CMK (cell line): ENCODE data around the gene WDR26.
"Not testable (repeated sequence)": the region's sequence is repeated elsewhere in the genome, so short reads cannot be mapped to it uniquely, and the experiment has no call there.

Experiments used
- DNase-seq: peaks from one replicate; pipeline ENCODE4 v3.0.0-alpha.2; 2010; ENCODE audit warnings: low read depth

Gene WDR26

GRCh38 chr1:224433701-224434672 lies 610 bp downstream of the WDR26 start:
- no peak for DNase-seq

GRCh38 chr1:224433041-224433691 lies 1.4 kb downstream of the WDR26 start:
- no peak for DNase-seq

DNA sequence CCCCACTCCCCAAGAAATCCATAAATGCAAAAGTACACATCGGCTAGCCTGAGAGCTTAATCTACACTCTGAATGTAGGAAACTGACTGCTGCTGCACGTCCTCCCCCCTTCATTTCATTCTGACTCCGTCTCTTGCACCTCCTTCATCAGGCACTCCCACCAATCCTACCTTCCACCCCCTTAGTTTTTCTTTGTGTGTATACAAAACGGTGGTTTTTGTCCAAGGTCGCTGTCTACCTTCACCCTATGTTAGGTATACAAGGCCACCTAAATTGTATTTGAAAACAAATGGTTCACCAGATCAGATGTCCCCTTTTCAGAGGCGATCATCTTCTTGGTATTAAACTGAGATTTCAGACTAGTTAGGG lies 1.9 kb downstream of the WDR26 start:
- DNase-seq, result no peak

- DNase-seq, result no peak
Observed at GRCh38 chr1:224432146-224432545, 2.5 kb downstream of the WDR26 start.

- DNase-seq, result no peak
Observed at GRCh38 chr1:224431726-224432125, 2.9 kb downstream of the WDR26 start.

GRCh38 chr1:224430511-224431113 lies 4.0 kb downstream of the WDR26 start:
- no peak for DNase-seq

DNA sequence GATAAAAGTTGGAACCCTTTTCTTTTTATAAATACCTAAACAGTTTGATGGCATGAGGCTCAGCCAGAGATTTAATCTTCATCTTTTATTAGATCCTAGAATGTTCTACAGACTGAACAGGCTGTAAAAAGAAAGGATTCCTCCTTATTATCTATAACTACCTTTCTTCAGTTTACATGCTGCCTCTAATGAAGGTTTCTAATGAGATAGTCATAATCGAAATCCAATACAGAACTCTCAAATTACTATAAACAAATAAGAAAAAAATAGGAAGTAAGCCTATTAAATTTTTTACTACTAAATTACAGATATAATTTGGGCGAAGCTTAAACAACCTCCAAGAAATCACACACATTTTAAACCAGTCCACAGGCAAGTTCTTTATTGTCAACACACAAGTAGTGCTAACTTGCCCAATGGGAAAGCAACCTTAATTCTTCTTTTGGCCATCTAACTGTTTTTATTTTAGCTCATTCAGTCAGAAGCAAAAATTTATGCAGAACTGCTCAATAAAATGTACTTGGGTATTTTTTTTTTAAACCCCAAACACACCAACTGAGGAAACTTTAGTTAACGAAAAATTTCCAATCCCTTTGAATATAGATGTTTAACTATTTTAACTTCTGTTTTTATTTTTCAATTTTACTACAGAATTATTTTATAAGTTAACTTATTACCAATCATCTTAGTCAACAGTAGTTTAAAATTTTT lies 4.8 kb downstream of the WDR26 start:
- no peak for DNase-seq

DNA sequence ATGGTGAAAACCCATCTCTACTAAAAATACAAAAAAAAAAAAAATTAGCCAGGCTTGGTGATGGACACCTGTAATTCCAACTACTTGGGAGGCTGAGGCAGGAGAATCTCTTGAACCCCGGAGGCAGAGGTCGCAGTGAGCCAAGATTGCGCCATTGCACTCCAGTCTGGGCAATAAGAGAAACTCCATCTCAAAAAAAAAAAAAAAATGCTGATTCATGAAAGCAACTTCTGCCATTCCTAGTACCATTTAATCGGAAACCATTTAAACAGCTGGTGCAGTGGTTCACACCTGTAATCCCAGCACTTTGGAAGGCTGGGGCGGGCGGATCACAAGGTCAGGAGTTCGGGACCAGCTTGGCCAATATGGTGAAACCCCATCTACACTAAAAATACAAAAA lies 5.9 kb downstream of the WDR26 start:
- not testable (repeated sequence) for DNase-seq

DNA sequence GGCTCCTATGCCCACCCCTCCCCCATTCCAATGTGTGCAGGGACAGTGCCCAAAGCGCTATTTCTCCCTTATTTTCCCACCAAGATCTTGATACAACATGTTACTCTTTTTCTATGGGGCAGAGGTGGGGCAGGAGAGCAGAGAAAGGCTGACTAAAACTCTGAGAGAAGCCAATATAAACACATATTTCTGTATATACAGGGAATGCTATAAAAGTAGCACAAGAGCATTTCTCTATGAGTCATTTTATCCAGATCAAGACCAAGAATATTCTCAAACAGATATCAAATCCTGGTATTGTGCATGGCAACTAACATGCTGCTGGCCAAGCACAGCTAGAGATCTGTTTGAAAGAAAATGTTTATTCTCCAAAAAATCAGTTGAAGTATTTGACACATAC lies 7.3 kb downstream of the WDR26 start:
- DNase-seq, result no peak

DNA sequence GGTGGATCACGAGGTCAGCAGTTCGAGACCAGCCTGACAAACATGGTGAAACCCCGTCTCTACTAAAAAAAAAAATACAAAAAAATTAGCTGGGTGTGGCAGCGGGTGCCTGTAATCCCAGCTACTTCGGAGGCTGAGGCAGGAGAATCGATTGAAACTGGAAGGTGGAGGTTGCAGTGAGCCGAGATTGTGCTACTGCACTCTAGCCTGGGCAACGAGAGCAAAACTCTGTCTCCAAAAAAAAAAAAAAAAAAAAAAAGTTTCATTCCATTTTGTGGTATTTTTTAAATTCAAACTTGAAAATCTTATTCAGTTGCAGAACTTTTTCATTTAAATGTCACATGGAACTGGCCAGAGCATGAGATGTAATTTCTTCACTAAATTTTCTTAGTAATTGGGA lies 7.7 kb downstream of the WDR26 start:
- not testable (repeated sequence) for DNase-seq

DNA sequence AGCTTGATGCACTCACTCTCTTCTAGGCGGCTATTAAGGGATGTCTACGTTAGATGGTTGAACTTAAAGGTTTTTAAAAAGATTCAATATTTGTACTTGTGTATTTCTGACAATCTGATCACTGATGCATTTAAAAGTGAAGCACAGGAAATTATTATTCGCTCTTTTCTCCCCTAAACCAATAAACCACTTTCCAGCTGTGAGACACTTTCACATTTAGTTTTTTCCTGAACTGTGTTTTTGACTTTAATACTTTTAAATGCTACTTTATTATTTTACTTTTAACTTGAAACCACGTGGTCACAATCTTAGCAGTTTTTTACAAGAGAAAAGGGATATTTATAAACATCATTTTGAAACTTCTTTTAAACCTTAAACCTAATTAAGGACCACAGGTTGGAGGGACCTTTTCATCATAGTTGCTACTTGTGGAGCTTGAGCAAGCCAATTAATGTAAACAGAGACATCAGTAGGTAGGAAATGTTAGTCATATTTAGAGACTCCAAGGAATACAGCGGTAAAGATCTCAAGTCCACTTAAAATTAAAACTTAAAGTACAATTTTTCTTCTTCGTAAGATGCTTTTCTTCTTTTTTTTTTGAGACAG lies 9.2 kb downstream of the WDR26 start:
- DNase-seq, result no peak

- DNase-seq, result no peak
Observed at GRCh38 chr1:224420106-224420505, 14.5 kb downstream of the WDR26 start.

DNA sequence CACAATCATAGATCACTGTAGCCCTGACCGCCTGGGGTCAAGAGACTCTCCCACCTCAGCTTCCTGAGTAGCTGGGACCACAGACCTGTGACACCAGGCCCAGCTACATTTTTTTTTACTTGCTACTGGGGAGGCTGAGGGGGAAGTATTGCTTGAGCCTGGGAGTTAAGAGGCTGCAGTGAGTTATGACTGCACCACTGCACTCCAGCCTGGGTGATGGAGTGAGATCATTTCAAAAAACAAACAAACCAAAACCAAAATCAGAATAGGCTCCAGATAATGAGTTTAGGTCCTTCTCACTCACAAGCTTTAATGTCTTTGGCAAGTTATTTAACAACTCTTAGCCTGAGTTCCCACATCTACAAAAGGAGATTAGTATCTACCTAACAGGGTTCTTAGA lies 22.8 kb downstream of the WDR26 start:
- no peak for DNase-seq

- DNase-seq, result no peak
Observed at GRCh38 chr1:224408294-224408590, 26.4 kb downstream of the WDR26 start.

DNA sequence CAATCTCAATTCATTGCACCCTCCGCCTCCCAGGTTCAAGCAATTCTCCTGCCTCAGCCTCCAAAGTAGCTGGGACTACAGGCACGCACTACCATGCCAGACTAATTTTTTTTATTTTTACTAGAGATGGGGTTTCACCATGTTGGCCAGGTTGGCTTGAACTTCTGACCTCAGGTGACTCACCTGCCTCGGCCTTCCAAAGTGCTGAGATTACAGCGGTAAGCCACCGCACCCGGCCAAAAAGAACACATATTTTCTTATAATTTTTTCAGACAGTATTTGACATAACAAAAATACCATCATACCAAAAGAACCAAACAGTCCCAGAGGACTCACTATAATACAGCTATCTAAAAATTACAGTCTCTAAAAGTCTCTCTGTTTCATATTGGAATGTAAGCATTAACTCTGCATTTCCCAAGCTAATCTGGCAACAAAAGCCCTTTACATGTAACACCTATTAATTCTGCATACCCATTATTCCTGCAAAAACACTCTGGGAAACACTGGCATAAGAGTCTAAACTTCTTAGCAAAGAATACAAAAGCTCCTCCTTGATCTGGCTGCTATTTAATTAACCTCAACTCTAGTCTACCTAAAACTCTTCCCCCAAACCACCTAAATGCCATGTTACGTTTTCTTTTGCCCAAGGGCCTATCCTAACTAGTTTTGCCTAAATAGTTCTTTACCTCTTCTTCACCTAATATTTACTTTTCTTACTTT lies 26.9 kb downstream of the WDR26 start:
- no peak for DNase-seq

DNA sequence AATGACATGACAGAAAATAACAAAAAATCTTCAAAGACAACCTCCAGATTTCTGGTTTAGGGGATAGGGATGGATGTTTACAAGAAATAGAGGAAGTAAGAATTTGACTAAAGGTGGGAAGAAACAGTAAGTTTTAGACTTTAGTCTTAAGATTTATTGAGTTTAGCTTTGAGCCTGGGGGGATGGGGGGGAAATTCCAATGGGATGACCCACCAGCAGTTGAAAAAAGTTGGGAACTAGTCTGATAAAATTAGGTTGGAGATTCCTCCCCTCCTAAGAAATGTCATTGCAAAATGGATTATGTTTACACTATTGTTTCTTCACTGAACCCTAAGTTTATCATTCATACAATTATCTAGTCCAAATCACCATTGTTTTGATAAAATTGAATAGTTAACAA lies 28.4 kb downstream of the WDR26 start:
- DNase-seq, result no peak

DNA sequence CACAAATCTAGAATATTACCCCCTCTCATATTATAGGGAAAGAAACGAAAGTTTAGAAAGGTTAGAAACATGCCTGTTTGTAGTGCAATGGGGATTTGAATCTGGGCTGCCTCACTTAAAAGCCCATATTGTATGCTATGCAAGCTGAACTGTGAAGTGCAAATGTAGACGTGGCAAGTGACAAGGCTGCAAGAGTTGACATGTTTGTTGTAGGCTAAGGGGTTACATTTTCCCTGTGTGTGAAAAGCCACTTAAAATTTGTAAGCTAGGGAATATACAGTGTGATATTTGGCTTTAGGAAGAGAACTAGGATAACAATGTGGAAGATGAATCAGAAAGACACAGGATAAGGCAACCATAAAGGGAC lies 29.0 kb downstream of the WDR26 start:
- DNase-seq, result no peak

DNA sequence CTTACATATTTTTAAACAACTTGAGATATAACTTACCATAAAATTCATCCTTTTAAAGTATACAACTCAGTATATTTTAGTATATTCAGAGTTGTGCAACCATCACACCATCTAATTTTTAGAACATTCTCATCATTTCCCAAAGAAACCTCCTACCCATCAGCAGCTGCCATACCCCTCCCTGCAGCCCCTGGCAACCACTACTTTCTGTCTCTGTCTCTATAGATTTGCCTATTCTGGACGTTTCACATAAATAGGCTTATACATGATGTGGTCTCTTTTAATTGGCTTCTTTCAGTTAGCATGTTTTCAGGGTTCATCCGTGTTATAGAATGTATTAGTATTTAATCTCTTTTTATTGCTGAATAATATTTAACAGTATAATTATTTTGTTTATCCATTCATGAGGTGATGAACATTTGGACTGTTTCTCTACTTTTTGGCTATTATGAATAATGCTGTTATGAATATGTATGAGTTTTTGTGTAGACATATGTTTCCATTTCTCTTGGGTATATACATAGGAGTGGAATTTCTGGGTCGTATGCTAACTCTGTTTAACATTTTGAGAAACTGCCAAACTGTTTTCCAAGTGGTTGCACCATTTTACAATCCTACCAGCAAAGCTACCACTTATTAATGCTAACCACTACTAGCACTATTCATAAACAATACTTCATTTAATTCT lies 29.5 kb downstream of the WDR26 start:
- DNase-seq, result no peak

DNA sequence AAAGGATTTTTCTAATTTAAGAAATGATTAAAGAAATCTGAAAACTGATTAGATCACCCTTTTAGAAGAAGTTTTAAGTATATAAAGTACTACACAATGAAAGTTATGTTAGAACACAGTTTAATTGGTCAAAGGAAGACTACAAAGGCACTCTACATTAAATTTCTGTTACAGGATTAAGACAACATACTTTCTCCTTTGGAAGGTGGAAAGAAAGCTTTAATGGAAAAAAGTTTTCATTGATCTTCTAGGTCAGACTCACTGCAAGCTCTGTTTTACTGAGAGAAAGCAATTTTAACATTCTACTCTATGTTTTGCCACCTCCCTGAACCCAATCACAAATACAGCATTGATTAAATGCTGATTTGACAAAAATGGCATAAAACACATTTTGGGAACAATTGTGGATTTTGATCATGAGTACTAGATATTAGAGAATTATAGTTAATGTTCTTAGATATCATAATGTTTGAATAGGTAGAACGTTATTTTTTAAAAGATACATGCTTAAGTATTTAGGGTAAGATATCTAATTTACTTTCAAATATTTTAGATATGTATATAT lies 32.0 kb downstream of the WDR26 start:
- no peak for DNase-seq

DNA sequence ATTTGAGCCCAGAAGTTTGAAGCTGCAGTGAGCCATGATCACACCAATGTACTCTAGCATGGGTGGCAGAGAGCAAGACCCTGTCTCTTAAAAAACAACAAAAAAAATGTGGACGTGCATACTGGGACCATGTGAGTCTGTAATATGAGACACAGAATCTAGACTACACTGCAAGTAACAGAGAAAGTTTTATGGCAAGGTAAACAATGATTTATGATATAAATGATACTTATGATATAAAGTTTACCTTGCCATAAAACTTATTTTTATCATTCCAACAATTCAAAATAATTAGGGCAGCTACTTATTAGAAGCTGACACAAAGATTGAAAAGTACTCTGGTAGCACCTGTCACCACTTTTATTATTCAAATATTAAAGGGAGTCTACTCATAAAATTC lies 34.7 kb downstream of the WDR26 start:
- DNase-seq, result no peak

GRCh38 chr1:224393294-224393693 lies 41.3 kb downstream of the WDR26 start:
- no peak for DNase-seq
